ENCODE data around the gene KMT2E. TPM values are rescaled to one million over a fixed set of nuclear protein-coding genes. Genes with fewer than 3 reads are reported as not detected.

KMT2E gene
- polyA plus RNA-seq, 3 donors, result 70.5 to 79.1 (median 78.0) TPM

DNA sequence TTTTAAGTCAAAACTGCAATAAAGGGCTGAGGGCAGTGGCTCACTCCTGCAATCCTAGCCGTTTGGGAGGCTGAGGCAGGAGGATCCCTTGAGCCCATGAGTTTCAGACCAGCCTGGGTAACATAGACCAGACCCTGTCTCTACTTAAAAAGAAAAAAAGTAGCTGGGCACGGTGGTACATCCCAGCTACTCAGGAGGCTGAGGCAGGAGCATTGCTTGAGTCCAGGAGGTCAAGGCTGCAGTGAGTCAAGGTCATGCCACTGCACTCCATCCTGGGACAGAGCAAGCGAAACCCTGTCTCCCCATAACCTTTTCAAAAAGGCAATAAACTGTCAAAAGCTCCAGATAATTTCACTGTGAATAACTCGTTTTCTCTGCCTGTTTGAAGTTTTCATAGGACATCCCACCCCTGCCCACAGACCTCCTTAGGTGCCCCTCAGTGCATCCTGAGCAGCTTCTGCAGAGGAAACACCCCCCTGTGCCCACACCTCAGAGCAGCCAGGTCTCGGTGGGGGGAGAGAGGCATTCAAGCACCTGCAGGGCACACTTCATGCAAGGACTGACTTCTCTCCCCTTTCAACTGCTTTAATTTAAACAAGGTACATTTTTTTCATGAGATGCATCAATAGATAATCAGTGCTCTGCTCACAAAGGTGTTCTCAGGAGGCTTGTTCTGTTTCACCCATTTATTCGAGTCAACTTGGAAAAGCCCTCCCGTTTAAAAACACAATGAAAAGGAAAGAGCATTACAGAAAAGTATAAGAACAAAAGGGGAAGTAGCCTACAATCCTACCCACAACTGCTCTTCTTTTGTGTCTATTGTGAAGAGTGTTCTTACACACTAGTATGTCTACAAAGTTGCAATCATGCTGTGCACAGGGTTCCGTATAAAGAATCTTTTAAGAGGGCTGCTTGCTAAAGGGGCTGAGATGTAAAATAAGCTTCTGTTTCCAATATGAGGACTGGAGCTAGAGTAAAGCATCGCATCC, 104.9 kb downstream of the KMT2E start:
- DNase-seq (ENCODE audit: low read depth in 3 of 3, low spot score in 2 of 3), result no peak

DNA sequence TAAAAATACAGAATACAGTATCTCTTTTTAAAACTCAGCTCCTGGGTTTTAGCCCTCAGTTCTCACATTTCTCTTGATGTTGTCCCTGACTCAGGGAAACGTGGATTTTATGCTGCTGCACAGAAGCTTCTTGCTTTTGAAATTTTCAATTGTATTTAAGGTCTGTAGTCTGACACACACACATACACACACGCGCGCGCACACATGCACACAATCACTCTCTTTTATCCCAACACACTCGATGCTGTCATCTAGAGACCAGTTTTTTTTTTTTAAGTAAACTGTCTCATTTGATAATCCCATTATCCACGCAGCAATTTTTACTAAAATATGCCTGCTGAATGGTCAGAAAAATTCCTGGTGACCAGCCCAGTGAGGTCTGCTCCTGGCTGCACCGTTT, 108.6 kb downstream of the KMT2E start:
- no peak for DNase-seq (ENCODE audit: low read depth in 3 of 3, low spot score in 2 of 3)

DNA sequence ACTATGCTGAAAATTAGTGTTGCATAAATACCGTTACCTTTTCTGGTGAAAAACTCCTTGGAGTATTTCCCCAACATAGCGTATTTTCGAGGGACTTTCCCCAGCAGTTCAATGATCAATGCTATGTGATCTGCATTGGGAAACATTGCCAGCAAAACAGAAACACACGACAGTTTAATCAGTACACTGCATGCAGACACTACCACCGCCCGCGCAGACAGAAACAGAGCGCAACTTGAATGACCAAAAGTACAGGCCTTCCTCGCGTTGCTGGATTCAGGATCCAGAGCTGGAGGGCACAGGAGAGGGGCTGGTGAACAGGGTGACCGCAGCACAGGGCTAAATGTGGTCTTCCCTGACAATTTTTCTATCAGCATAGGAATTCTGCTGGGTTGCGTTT, 111.7 kb downstream of the KMT2E start:
- no peak for DNase-seq (ENCODE audit: low read depth in 3 of 3, low spot score in 2 of 3)

DNA sequence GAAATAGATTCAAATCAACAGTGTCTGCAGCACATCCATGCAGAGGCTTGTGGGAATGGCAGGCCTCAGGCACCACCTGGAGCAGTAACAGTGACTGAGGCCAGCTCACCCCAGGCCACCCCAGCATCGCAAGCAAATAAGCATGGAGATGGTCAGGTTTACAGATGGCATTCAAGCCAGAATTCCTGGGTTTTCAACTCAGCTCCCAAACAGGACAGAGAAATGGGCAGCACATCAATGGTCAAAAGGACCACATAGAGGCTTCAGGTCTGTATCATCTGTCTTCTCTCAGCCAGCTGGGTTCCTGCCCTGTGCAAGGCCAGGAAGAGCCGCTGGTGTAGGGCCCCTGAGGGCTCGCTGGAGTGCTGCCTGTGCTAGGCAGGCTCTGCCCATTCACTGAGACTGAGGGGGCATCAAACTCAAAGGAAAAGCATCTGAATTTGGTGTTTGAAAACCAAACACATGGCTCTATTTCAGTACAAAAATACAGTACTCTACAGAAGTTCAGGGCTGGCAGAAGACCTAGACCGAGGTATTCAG, 112.5 kb downstream of the KMT2E start:
- DNase-seq (ENCODE audit: low read depth in 3 of 3, low spot score in 2 of 3), result no peak

DNA sequence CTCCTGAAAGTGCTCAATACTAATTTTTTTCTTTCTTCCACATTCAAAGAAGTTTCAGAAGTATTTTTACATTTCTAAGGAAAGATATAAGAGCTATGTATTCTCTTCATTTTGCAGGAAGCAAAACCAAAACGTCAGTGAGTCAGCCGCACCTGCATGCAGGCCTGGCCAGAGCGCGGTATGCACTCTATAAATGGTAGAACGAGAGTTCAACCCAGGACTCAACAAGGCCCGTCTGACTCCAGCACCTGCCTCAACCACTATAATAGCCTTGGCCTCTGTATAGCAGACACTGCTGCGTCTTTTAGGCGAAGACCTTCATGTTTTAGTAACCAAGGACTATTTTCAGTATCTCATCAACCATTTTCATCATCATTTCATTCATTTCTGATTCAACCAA, 113.2 kb downstream of the KMT2E start:
- no peak for DNase-seq (ENCODE audit: low read depth in 3 of 3, low spot score in 2 of 3)

DNA sequence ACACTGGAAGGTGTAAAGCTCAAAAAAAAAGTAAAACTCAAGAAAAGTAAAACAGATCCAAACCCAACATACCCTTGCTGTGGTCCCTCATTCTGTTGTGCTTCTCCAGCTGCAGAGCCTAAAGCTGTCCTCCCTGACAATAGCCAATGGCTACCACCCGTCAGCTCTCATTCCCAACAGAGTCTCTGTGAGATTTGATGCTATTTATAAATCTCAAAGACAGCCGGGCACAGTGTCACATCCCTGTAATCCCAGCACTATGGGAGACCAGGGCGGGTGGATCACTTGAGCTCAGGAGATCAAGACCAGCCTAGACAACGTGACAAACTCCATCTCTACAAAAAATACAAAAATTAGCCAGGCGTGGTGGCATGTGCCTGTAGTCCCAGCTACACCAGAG, 116.0 kb downstream of the KMT2E start:
- DNase-seq (ENCODE audit: low read depth in 3 of 3, low spot score in 2 of 3), result no peak

DNA sequence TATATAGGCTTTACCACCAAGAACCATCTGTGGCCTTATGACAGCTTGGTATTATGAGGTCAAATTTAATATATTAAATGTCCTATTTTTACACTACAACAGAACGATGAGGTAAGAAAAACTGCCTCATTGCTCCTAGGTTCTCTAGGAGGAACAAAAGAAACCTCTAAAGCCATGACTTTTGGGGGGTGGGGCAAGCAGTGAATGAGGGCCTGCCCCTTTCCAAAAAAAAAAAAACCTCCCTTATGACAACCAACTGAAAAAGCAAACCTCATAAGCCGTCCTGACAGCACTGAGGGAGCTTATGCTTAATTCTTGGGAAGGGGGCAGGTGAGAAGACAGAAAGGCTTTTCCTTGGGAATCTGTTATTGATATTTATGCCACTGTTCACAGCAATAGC, 116.6 kb downstream of the KMT2E start:
- DNase-seq (ENCODE audit: low read depth in 3 of 3, low spot score in 2 of 3), result no peak

DNA sequence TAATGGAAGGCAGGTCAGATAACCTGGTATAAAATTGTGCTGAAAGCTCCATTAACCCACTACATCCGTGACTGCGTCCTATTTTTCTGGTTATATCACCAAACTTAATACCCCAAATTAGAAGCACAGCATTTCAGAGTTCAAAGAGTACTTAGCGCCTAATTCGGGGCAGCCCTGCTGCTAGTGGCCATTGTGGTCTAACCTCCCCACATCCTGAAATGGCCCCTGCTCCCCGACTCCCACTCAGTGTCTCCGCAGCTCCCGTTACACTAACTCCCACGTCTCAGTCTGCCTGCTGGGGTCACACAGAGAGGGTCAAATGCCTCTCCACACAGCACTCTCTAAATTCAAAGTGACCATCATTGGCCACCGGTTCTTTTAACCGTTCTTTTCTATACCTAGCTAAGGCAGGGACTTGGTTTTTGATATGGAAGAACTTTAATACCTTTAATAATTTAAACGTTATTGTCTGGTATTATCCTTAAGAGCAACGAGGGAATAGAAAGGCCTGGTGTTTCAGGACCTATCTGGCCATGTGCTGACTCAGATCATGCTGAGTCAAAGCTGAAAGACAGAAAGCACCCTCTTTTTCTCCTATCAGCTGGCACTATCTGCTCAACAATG, 117.1 kb downstream of the KMT2E start:
- DNase-seq (ENCODE audit: low read depth in 3 of 3, low spot score in 2 of 3), result no peak

DNA sequence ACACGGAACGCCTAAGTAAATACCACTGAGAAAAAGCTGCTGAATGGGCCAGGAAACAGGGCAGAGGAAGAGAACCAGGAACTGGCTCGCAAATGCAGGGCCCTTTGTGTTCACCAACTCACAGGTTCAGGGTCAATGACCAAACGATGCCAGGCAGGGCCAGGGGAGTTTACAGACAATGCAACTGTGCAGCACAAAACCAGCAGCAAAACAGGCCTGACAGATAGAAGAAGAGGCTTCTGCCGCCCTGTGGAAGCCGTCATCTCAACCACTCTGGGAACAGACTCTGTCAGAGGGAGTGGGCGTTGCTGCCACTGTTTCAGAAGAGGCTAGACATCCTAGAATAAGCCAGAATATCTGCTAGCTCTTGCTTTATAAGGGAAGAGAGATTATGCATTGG, 117.9 kb downstream of the KMT2E start:
- DNase-seq (ENCODE audit: low read depth in 3 of 3, low spot score in 2 of 3), result no peak

DNA sequence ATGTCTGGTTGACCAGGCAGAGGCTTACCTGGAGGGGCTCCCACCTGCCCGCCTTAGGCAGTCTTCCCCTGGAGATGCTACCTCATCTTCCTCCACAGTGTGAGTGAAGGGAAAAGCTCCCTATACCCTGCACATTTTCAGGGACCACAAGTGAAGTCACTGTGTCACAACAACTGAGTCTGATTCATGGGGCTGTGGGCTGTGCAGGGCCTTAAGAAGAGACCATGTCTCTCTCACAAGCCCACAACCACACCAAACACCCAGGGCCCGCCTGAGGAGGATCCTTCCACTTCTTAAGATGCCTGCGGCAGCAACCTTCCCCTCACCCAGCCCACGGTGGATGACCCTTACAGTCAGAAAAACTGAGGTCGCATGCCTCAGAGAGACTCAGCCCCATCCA, 118.3 kb downstream of the KMT2E start:
- DNase-seq (ENCODE audit: low read depth in 3 of 3, low spot score in 2 of 3), result no peak

DNA sequence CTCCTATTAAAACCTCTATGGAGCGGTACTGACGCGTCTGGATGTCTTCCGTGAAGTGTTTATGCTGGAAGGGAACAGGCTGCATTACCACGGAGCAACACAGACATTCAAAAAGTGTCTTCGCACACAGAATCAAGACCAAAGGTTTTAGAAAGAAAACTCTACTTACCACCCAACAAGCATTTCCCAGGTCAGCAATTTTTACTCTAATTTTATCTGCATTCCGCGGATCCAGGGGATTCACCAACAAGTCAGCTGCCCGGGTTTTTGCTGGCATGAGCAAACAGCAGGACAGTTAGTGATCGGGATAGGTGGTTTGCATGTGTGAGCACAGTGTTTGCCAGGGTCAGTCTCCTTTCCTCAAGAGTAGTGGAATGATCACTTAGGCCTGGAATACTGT, 118.8 kb downstream of the KMT2E start:
- DNase-seq (ENCODE audit: low read depth in 3 of 3, low spot score in 2 of 3), result no peak

DNA sequence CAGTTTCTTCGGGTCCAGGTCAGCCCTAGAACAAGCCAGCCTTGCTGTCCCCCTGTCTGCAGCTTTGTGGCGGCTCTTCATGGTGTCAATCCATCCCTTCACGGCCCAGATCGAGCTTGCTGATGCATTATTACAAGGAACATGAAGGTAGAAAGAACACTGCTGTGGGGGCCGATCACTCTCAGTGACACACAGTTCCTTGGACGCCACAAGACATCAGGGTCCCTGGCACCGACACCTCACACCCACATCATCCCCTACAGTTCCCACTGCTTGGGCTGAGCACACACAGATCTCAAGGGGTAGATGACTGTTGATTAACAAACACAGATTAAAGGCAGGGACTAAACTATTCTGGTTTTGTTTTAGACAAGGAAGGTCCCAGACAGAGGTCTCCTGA, 119.4 kb downstream of the KMT2E start:
- DNase-seq (ENCODE audit: low read depth in 3 of 3, low spot score in 2 of 3), result no peak

DNA sequence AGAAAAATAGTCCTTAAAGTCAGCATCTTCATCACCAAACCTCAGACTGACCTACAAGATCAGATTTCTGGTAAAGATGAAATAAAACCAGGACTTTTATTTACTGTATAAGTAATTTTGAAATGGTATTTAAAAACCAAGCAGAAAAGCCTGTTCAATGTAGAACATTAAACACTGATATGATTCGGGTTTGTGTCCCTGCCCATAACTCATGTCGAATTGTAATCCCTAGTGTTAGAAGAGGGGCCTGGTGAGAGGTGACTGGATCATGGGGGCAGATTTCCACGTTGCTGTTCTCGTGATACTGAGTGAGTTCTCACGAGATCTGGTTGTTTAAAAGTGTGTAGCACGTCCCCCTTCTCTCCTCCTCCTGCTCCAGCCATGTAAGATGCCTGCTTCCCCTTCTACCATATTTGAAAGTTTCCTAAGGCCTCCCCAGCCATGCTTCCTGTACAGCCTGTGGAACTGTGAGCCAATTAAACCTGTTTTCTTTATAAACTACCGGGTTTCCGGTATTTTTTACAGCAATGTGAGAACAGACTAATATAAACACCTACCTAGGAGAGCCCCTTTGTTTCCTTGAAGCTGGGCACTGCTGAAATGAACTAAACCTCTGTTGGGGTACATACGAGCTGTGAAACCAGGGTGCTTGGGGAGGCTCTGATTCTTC, 120.1 kb downstream of the KMT2E start:
- DNase-seq (ENCODE audit: low read depth in 3 of 3, low spot score in 2 of 3), result no peak

DNA sequence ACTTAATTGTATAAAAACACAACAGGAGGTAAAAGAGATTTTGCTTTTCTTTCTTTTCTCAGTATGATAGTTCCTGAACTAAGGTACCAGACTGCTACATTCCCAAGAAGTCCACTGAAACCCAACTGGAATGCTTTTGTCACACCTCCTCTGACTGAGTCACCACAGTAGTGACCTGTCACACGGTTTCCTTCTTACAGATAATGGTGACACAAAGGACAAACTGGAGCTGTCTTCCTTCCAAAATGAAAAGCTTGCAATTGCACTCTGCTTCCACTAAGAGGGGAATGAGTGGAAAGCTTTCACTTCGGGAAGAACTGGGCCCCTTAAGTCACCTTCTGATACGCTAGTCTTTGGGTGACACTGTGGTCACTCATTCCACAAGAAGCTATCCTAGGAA, 122.2 kb downstream of the KMT2E start:
- DNase-seq (ENCODE audit: low read depth in 3 of 3, low spot score in 2 of 3), result no peak

DNA sequence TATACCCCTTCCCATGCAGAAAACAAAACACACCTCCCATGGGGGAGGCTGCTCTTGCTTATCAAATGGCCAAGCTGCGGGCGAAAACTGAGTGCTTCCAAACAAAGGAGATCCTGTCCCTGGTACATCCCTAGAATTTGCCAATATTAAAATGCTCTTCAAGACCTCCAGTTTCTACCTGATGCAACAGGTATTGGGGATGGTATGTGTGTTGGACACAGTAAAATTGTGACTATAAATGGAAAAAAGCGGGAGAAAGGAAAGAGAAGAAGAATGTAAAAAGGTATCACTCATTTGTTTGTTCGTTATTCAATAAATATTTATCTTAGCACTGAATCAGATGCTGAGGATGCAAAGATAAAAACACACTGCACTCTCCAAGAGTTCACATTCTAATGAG, 123.9 kb downstream of the KMT2E start:
- no peak for DNase-seq (ENCODE audit: low read depth in 3 of 3, low spot score in 2 of 3)

DNA sequence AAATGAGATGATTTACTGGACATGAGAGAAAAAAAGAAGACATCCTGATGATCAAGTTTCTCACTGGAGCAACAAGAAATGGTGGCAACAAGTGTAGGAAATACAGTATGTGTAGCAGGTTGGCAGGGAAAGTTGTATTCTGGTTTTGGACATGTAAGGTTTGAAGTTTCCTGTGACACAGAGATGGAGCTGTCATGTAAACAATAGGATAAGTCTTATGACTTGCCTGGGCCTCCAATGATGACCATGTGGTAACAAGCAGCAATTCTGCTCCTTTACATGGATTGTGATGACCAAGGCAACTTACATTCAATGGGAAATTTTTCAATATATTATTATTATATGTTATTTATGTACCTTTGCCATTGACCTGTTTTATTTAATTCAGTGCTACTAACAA, 125.4 kb downstream of the KMT2E start:
- no peak for DNase-seq (ENCODE audit: low read depth in 3 of 3, low spot score in 2 of 3)

DNA sequence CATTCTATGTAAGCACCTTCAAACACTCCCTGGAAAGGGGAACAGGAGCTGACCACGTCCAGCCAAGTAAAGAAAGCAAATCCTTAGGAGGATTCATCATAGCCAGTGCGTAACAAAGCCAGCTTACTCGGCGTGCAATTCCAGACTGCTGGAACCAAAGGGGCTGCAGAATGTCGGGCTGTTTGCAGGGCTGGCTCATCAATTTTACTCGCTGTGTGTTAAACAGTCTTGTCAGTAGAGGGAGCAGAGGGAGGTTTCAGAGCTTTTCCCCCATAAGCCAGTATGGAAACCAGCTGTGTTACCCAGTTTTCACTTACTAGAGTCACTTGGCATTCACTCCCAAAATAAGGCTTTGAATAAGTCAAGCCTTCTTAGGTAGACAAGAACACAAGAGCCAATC, 127.1 kb downstream of the KMT2E start:
- DNase-seq (ENCODE audit: low read depth in 3 of 3, low spot score in 2 of 3), result no peak

DNA sequence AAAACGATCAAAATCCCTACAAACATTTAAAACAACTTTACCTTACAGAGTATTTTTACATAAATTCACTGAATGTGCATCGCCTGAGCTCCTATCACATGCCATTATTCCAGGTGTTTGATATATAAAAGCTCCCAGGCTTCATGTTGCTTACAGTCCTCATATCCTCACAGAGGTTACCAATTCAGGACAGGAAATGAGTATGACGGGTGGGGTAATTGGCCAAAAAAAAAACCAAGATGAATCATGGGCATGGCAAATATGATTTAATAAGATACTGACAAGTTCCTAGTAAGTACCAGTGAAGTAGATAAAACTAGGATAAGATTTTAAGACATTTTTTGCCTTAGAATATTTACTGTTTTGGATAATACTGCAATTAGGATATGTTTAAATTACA, 135.8 kb downstream of the KMT2E start:
- no peak for DNase-seq (ENCODE audit: low read depth in 3 of 3, low spot score in 2 of 3)

DNA sequence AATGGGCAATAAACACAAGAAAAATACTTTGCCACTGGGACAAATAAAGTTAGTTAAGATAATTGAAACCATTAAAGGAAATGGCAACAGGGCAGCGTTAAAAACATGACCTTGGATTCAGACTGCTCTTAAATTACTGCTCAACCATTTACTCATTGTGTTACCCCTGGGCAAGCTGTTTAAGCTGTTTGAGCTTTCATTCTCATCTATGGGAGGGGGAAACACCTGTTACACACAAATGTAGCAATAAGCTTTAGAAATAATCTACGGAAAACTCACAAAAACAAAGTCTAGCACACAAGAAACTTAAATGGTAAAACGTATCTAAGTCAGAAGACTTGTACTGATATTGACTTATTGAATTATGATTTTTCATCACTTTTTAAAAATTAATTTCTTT, 137.1 kb downstream of the KMT2E start:
- DNase-seq (ENCODE audit: low read depth in 3 of 3, low spot score in 2 of 3), result no peak

DNA sequence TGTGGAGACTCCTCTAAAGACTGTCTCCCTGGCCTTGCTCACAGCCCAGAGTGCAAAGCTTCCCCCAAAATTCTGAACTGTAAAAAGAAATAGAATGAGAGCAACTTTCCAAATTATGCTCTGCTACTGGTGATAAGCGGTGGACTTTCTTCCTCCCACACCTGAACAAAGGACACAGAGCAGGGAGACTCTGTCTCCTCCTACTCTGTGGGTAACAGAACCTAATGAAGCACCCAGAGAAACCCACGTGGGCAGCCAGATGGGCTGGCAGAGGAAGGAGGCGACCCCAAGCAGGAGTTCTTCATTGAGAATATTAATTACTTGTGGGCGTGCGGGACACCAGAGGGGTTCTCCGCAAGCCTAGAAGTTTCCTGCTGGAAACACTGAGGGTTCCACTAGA, 139.5 kb downstream of the KMT2E start:
- no peak for DNase-seq (ENCODE audit: low read depth in 3 of 3, low spot score in 2 of 3)

DNA sequence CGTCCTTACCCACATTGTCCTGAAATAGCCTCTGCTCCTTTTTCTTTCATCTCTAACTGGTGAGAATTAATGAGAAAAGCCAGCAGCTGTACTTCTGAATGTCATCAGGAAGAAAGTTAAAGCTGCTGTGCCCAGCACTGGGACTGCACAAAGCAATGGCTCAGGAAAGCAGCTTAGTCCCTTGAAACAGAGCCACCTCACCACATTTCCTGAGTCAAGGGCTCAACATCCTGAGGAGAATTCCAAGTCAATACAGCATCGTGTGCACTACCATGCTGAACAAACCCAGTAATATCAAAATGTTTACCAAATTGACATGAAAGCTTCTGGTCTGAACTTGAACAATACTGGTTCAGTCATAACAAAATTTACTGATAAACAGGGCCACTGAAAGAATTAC, 140.1 kb downstream of the KMT2E start:
- no peak for DNase-seq (ENCODE audit: low read depth in 3 of 3, low spot score in 2 of 3)
